Heart left ventricle (tissue), 16 donors: ENCODE measurements around the gene FYTTD1. TPM values are rescaled to one million over a fixed set of nuclear protein-coding genes. Genes with fewer than 3 reads are reported as not detected.

Experiments used
- ATAC-seq, 4 donors: fragments of 200-7000 bp; cut with Tn5 transposase; one replicate each; pipeline ENCODE4 v1.9.1; 2020 to 2022; ENCODE audit warnings: moderate library complexity in 4 of 4, mild to moderate bottlenecking in 3 of 4, moderate number of reproducible peaks in 1 of 4
- DNase-seq, 5 donors: peaks; one replicate each; pipeline ENCODE4 v3.0.0-alpha.2; 2020
- H3K27ac ChIP-seq, 12 donors: fragments of 200-600 bp; sonication (generic) in 4 of 12; one replicate each; pipeline versions ENCODE4 v1.5.0 to v1.8.0; 2016 to 2022; ENCODE audit warnings: mild to moderate bottlenecking in 2 of 12
- H3K27me3 ChIP-seq, 9 donors: fragments of 200-600 bp; sonication (generic) in 2 of 9; one replicate each; pipeline versions ENCODE4 v1.5.1 to v1.8.0; 2016 to 2022; ENCODE audit warnings: mild to moderate bottlenecking in 3 of 9
- H3K36me3 ChIP-seq, 9 donors: fragments of 200-600 bp; sonication (generic) in 2 of 9; one replicate each; pipeline versions ENCODE4 v1.5.0 to v1.8.0; 2018 to 2022; ENCODE audit warnings: mild to moderate bottlenecking in 2 of 9
- H3K4me1 ChIP-seq, 12 donors: fragments of 200-600 bp; sonication (generic) in 4 of 12; one replicate each; pipeline versions ENCODE4 v1.5.0 to v1.8.0; 2016 to 2022; ENCODE audit warnings: mild to moderate bottlenecking in 3 of 12
- H3K4me3 ChIP-seq, 12 donors: fragments of 200-600 bp; sonication (generic) in 4 of 12; one replicate each; pipeline versions ENCODE4 v1.5.0 to v1.8.0; 2017 to 2022; ENCODE audit warnings: mild to moderate bottlenecking in 9 of 12, moderate library complexity in 4 of 12
- H3K9me3 ChIP-seq, 12 donors: fragments of 200-600 bp; sonication (generic) in 4 of 12; one replicate each; pipeline versions ENCODE4 v1.5.0 to v1.8.0; 2016 to 2022; ENCODE audit warnings: mild to moderate bottlenecking in 1 of 12
- POLR2A ChIP-seq, 2 donors: fragments of 450-650 bp; IDR thresholded peaks; one replicate each; pipeline ENCODE4 v1.6.1; 2017; ENCODE audit warnings: antibody characterized with exemption in 2 of 2, mild to moderate bottlenecking in 2 of 2, moderate library complexity in 2 of 2
- WGBS, 4 donors: extraction: QIAGEN DNeasy Blood & Tissue Kit in 2 of 4; methylation state at CpG; one replicate each; pipeline versions ENCODE4 v1.1.5 to v1.1.7; 2013 to 2018; 5-methylcytosine and 5-hydroxymethylcytosine counted together
- intact Hi-C, 10 donors: fragments of 100-400 bp; cut with DNase I; formaldehyde crosslinking; loops; one replicate each; pipeline versions ENCODE4 v1.11.1 to v1.14.2; 2022
- polyA plus RNA-seq, 2 donors: library from polyadenylated mRNA; stranded (reverse); fragments of 200-250 nt; gene quantifications; one replicate each; pipeline ENCODE4 v1.2.3, GENCODE V29; 2013
- total RNA-seq, 9 donors: library from RNA; depleted of rRNA in 2 of 9; stranded (reverse); fragments of >200 nt in 2 of 9; fragmentation: NEBNext Ultra II Directional in 3 of 9; extraction: Animal tissue kit (Norgen Biotek cat#: 25700) in 3 of 9; gene quantifications; one replicate each; pipeline versions ENCODE4 v1.1.0 to v1.2.4, GENCODE V29; 2016 to 2023
- TF ChIP-seq, protein P1 (sequence below), 12 donors: fragments of 200-600 bp; sonication (generic) in 4 of 12; IDR thresholded peaks; one replicate each; pipeline versions ENCODE4 v1.5.0 to v1.8.0; 2018 to 2022; ENCODE audit warnings: antibody characterized with exemption in 12 of 12, mild to moderate bottlenecking in 5 of 12
- donor health status: ischemic (EF 13 %, LVEDD 7.1; RV severe dilation, severe dysfunction).
- donor health status: healthy with polysubstance abuse.
- donor health status: DM: no; HTN: yes; CAD: no.
- donor health status: DM: no; HTN: no; CAD: no.
- donor health status: ischemic (EF 25% LVEDD 6.9; RV normal size, moderate dysfunction).
- donor health status: ischemic (EF 25% LVEDD 5.7; RV mildly dilated, moderate dysfunction).
- donor health status: healthy.
- donor health status: DM: yes; HTN: yes; CAD: no.
- donor health status: ischemic (EF 35%, LVEDD 5.7; RV mildly dilated, moderate dysfunction).
- donor health status: nonischemic (EF 11% LVEDD 7.7; RV severe dilation, severe dysfunction).
- donor health status: DM: yes; HTN: yes; CAD: no.
- donor health status: PGD.
- donor health status: ischemic (EF 29% LVEDD 5.4; RV normal size, mild dysfunction).
- donor health status: nonischemic (EF 23%, LVEDD 6.1; RV moderate dilation, normal function).

Gene FYTTD1
- total and polyA plus RNA-seq, 11 donors, result 19.0 to 93.6 (median 72.5) TPM

DNA sequence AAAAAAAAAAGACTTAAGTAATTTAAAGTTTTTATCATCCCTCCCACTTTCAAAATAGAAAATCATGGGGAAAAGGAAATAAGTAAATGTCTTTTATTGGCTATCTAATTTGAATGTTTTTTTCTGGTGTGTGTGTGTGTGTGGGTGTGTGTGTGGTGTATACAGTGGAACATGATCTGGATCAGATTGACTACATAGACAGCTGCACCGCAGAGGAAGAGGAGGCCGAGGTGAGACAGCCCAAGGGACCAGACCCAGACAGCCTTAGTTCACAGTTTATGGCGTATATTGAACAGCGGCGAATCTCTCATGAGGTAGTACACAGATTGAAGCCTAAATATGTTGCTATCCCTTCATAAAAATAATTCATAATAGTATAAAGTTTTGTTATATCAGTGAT lies 85.8 kb downstream of the FYTTD1 start:
- H3K36me3 ChIP-seq, result peaks cover 0 to 100% (median 95%) of the 10 kb centered on the region in 9 donors
- H3K27me3 ChIP-seq, result no peaks in the 10 kb centered on the region
- no peak overlapping the region for H3K27ac ChIP-seq
- 90 to 97% (median 95%) methylated on average over 5 of the region's 5 CpGs for WGBS, 4 donors
- no peak for TF ChIP-seq POLR2A (IDR thresholded peaks at IDR 0.05)
- TF ChIP-seq, protein P1, sequence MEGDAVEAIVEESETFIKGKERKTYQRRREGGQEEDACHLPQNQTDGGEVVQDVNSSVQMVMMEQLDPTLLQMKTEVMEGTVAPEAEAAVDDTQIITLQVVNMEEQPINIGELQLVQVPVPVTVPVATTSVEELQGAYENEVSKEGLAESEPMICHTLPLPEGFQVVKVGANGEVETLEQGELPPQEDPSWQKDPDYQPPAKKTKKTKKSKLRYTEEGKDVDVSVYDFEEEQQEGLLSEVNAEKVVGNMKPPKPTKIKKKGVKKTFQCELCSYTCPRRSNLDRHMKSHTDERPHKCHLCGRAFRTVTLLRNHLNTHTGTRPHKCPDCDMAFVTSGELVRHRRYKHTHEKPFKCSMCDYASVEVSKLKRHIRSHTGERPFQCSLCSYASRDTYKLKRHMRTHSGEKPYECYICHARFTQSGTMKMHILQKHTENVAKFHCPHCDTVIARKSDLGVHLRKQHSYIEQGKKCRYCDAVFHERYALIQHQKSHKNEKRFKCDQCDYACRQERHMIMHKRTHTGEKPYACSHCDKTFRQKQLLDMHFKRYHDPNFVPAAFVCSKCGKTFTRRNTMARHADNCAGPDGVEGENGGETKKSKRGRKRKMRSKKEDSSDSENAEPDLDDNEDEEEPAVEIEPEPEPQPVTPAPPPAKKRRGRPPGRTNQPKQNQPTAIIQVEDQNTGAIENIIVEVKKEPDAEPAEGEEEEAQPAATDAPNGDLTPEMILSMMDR (IDR thresholded peaks at IDR 0.05), result no peak
- H3K9me3 ChIP-seq, result no peaks in the 10 kb centered on the region
- DNase-seq (no peak), ATAC-seq (no peak)
- no peak overlapping the region for H3K4me3 ChIP-seq
- no peaks in the 10 kb centered on the region for H3K4me1 ChIP-seq
- intact Hi-C loops, result no loop called here

DNA sequence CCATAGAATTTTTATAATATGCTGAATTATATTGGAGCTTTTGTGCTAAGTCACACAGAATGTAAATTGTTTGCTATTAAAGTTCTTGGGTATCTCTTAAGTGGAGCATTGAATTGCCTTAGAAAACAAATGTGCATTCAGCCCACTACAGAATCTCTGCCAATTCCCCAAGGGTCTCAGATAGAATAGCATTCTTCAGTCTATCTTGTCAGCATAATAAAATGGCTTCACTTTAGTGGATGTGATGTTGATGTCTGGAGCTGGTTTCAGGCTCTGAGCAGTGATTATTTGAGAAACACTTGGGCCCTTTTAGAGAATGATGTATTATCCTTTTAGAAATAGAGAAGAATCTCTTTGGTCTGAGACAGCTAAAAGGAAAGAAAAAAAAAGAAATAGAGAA lies 86.6 kb downstream of the FYTTD1 start:
- DNase-seq, result no peak

More for the DNA sequence above, 86.6 kb downstream of the FYTTD1 start:
- Histone ChIP-seq H3K9me3 (no peaks in the 10 kb centered on the region), H3K4me1 (no peaks in the 10 kb centered on the region), H3K4me3 (no peak overlapping the region), H3K27ac (no peak overlapping the region), H3K36me3 (peaks cover 0 to 100% (median 95%) of the 10 kb centered on the region in 9 donors), H3K27me3 (no peaks in the 10 kb centered on the region)
- ATAC-seq, result no peak
- no peak for TF ChIP-seq POLR2A (IDR thresholded peaks at IDR 0.05)
- intact Hi-C loops, result no loop called here

Other genes starting within 250 kb of the FYTTD1 start
- gene BDH1, start 193.9 kb upstream of the FYTTD1 start, total RNA-seq, result 100 to 1,000 TPM in 3 of 9 donors, 10 to 100 TPM in 6; 28.5 to 114 (median 72.3) TPM
- gene BDH1, start 193.9 kb upstream of the FYTTD1 start, polyA plus RNA-seq, result 10 to 100 TPM; 19.5 to 91.9 TPM
- 10 to 100 TPM; 22.9 to 53.4 (median 36.9) TPM for gene RUBCN, start 13.0 kb upstream of the FYTTD1 start, total RNA-seq
- gene RUBCN, start 13.0 kb upstream of the FYTTD1 start, polyA plus RNA-seq, result 10 to 100 TPM; 14.9 to 38.5 TPM
- 10 to 100 TPM; 17.9 to 40.3 (median 28.6) TPM for gene LRCH3, start 41.4 kb downstream of the FYTTD1 start, total RNA-seq
- 10 to 100 TPM; 11.1 to 12.6 TPM for gene LRCH3, start 41.4 kb downstream of the FYTTD1 start, polyA plus RNA-seq
- gene RPL35A, start 200.3 kb downstream of the FYTTD1 start, total RNA-seq, result 100 to 1,000 TPM; 374 to 941 (median 729) TPM
- 1,000 to 10,000 TPM; 1,426 to 1,760 TPM for gene RPL35A, start 200.3 kb downstream of the FYTTD1 start, polyA plus RNA-seq
- 10 to 100 TPM in 3 of 9 donors, 1 to 10 TPM in 6; 4.1 to 17.1 (median 9.0) TPM for gene LMLN, start 210.3 kb downstream of the FYTTD1 start, total RNA-seq
- gene LMLN, start 210.3 kb downstream of the FYTTD1 start, polyA plus RNA-seq, result 1 to 10 TPM; 2.5 to 5.7 TPM